IMR-90 (cell line): Measurements from ENCODE around the gene PRADC1. TPM values are rescaled to one million over a fixed set of nuclear protein-coding genes. Genes with fewer than 3 reads are reported as not detected.
A peak's percentile ranks its signal among the peaks of the same experiment; 100 is the strongest.

Experiments used
- ATAC-seq: fragments of 200-7000 bp; cut with Tn5 transposase; 2 replicates; pipeline ENCODE4 v1.9.1; 2020; ENCODE audit warnings: low read depth, mild to moderate bottlenecking, moderate library complexity
- BruUV-seq: library from RNA; stranded (reverse); fragments of 400-500 nt; replicated peaks from 2 replicates; lab custom pipeline; 2021; lab: Mats Ljungman, UMichigan
- CTCF ChIA-PET: fragments of 300-600 bp; formaldehyde crosslinking; extraction: SDS; loops from one replicate; lab custom pipeline; 2021; ENCODE audit warnings: antibody characterized with exemption; lab: Yijun Ruan, JAX
- POLR2A ChIA-PET: fragments of 300-600 bp; sonication (Branson Sonifier 250); formaldehyde crosslinking; loops from one replicate; lab custom pipeline; 2022; ENCODE audit warnings: antibody characterized with exemption; ENCODE audit not compliant: unreplicated experiment; lab: Charles Lee
- DNase-seq: peaks from one replicate; pipeline ENCODE4 v3.0.0; 2013
- H2AFZ ChIP-seq: replicated peaks from 2 replicates; pipeline ENCODE3; 2013; ENCODE audit warnings: low read length, mild to moderate bottlenecking; ENCODE audit not compliant: poor library complexity
- H2AK5ac ChIP-seq: 2 replicates; pipeline ENCODE4 v1.6.1; 2013; ENCODE audit warnings: low read depth, low read length, inconsistent platforms
- H2AK9ac ChIP-seq: replicated peaks from 2 replicates; pipeline ENCODE3; 2013; ENCODE audit warnings: mild to moderate bottlenecking, low read depth, low read length, moderate library complexity; ENCODE audit not compliant: poor library complexity
- H2BK120ac ChIP-seq: 2 replicates; pipeline ENCODE4 v1.6.1; 2013; ENCODE audit warnings: low read depth, low read length, inconsistent platforms
- H2BK15ac ChIP-seq: 3 replicates; pipeline ENCODE4 v1.6.1; 2013; ENCODE audit warnings: low read depth, low read length, inconsistent platforms
- H2BK20ac ChIP-seq: 2 replicates; pipeline ENCODE4 v1.6.1; 2013; ENCODE audit warnings: low read depth, mild to moderate bottlenecking, inconsistent platforms, low read length, moderate library complexity
- H2BK5ac ChIP-seq: 2 replicates; pipeline ENCODE4 v1.6.1; 2013; ENCODE audit warnings: mild to moderate bottlenecking, low read depth, low read length, inconsistent platforms; ENCODE audit not compliant: poor library complexity, severe bottlenecking
- H3K14ac ChIP-seq: replicated peaks from 2 replicates; pipeline ENCODE4 v1.6.1; 2013; ENCODE audit warnings: low read depth, low read length, inconsistent platforms
- H3K18ac ChIP-seq: 2 replicates; pipeline ENCODE4 v1.6.1; 2013; ENCODE audit warnings: low read depth, low read length, control low read depth
- H3K23ac ChIP-seq: 2 replicates; pipeline ENCODE4 v1.6.1; 2013; ENCODE audit warnings: low read depth, low read length, inconsistent platforms
- H3K27ac ChIP-seq: 2 replicates; pipeline ENCODE4 v1.5.1; 2013; ENCODE audit warnings: mild to moderate bottlenecking, control low read depth, low read length; ENCODE audit not compliant: insufficient read depth
- H3K27me3 ChIP-seq: 2 replicates; pipeline ENCODE4 v1.6.1; 2013; ENCODE audit warnings: low read length; ENCODE audit not compliant: control insufficient read depth, insufficient read depth
- H3K36me3 ChIP-seq: 2 replicates; pipeline ENCODE4 v1.6.1; 2013; ENCODE audit warnings: low read length, mixed read lengths; ENCODE audit not compliant: control insufficient read depth, insufficient read depth
- H3K4ac ChIP-seq: 2 replicates; pipeline ENCODE4 v1.6.1; 2013; ENCODE audit warnings: low read depth, low read length, inconsistent platforms
- H3K4me1 ChIP-seq: 2 replicates; pipeline ENCODE4 v1.6.1; 2013; ENCODE audit warnings: low read length, mixed read lengths; ENCODE audit not compliant: control insufficient read depth, insufficient read depth
- H3K4me2 ChIP-seq: 2 replicates; pipeline ENCODE4 v1.6.1; 2013; ENCODE audit warnings: low read depth, mild to moderate bottlenecking, control low read depth, low read length, moderate library complexity
- H3K4me3 ChIP-seq: 2 replicates; pipeline ENCODE4 v1.5.1; 2013; ENCODE audit warnings: low read depth, mild to moderate bottlenecking, control low read depth, low read length, moderate library complexity; ENCODE audit not compliant: insufficient read depth
- H3K56ac ChIP-seq: 2 replicates; pipeline ENCODE4 v1.6.1; 2013; ENCODE audit warnings: low read length, inconsistent platforms; ENCODE audit not compliant: insufficient read depth; ENCODE audit errors: extremely low read depth
- H3K79me1 ChIP-seq, 2 experiments: 2 replicates each; pipeline ENCODE4 v1.6.1; 2013; ENCODE audit warnings: low read length in 2 of 2, inconsistent platforms in 1 of 2, low read depth in 1 of 2
- H3K9ac ChIP-seq: 2 replicates; pipeline ENCODE4 v1.6.1; 2013; ENCODE audit warnings: low read depth, low read length, control low read depth
- H3K9me1 ChIP-seq: 2 replicates; pipeline ENCODE4 v1.6.1; 2013; ENCODE audit warnings: low read length, inconsistent platforms; ENCODE audit not compliant: insufficient read depth
- H3K9me3 ChIP-seq: 2 replicates; pipeline ENCODE4 v1.6.1; 2013; ENCODE audit warnings: low read length; ENCODE audit not compliant: control insufficient read depth, insufficient read depth
- H4K20me1 ChIP-seq: 2 replicates; pipeline ENCODE4 v1.6.1; 2013; ENCODE audit warnings: low read length, inconsistent platforms; ENCODE audit not compliant: insufficient read depth
- H4K5ac ChIP-seq: 2 replicates; pipeline ENCODE4 v1.6.1; 2013; ENCODE audit warnings: mild to moderate bottlenecking, low read depth, low read length, control low read depth
- H4K8ac ChIP-seq, 2 experiments: 2 replicates each; pipeline ENCODE4 v1.6.1; 2013; ENCODE audit warnings: low read depth in 2 of 2, low read length in 2 of 2, control low read depth in 1 of 2, inconsistent platforms in 1 of 2
- H4K91ac ChIP-seq: 2 replicates; pipeline ENCODE4 v1.6.1; 2013; ENCODE audit warnings: low read depth, low read length, inconsistent platforms; ENCODE audit not compliant: insufficient read depth
- CEBPB ChIP-seq: IDR thresholded peaks from 2 replicates; pipeline ENCODE4 v1.6.1; 2012; ENCODE audit warnings: low read depth, low read length, improper control_type of control experiment
- CHD1 ChIP-seq: IDR thresholded peaks from 2 replicates; pipeline ENCODE4 v1.6.1; 2012; ENCODE audit warnings: low read depth, low read length, improper control_type of control experiment
- MXI1 ChIP-seq: IDR thresholded peaks from 2 replicates; pipeline ENCODE4 v1.6.1; 2012; ENCODE audit warnings: low read depth, mild to moderate bottlenecking, low read length, moderate library complexity, borderline replicate concordance
- RCOR1 ChIP-seq: IDR thresholded peaks from 2 replicates; pipeline ENCODE4 v1.6.1; 2012; ENCODE audit warnings: mild to moderate bottlenecking, low read length, improper control_type of control experiment; ENCODE audit not compliant: insufficient replicate concordance
- WGBS, 2 experiments: methylation state at CpG; one replicate each; pipeline versions ENCODE4 v1.1.5 to v1.1.7; 2013; ENCODE audit warnings: missing lambda C conversion rate in 2 of 2; ENCODE audit not compliant: insufficient read length in 1 of 2; ENCODE audit errors: extremely low coverage in 2 of 2; 5-methylcytosine and 5-hydroxymethylcytosine counted together
- dilution Hi-C: fragments of 300-500 bp; cut with HindIII; formaldehyde crosslinking; loops from one replicate; pipeline ENCODE4 v1.14.3; 2018; ENCODE audit warnings: low sequenced_read_pairs; ENCODE audit not compliant: unreplicated experiment
- in situ Hi-C: fragments of 300-500 bp; cut with MboI; formaldehyde crosslinking; loops from 3 replicates; pipeline ENCODE4 v1.14.3; 2019; ENCODE audit warnings: low sequenced_read_pairs, inconsistent platforms, mixed read lengths
- intact Hi-C: fragments of 100-400 bp; cut with micrococcal nuclease; formaldehyde crosslinking; loops from 2 replicates; pipeline ENCODE4 v1.10.0; 2022
- polyA plus RNA-seq, 3 experiments: library from polyadenylated mRNA; depleted of rRNA; stranded (reverse); fragments of >200 nt; gene quantifications; 2 replicates each; pipeline ENCODE4 v1.2.3, GENCODE V29; 2012; ENCODE audit warnings: low replicate concordance in 1 of 3
- total RNA-seq: library from RNA; depleted of rRNA; stranded (reverse); fragments of >200 nt; gene quantifications from 2 replicates; pipeline ENCODE4 v1.2.3, GENCODE V29; 2012
- TF ChIP-seq, protein P1 (sequence below): conservative IDR thresholded peaks from 2 replicates; pipeline ENCODE4 v1.5.1; 2012; ENCODE audit warnings: mild to moderate bottlenecking, low read depth, low read length, improper control_type of control experiment

Gene PRADC1
- total and polyA plus RNA-seq, 2 of the 4 experiments (the other 2 are of a cell fraction) = 13.1 to 18.4 TPM

DNA sequence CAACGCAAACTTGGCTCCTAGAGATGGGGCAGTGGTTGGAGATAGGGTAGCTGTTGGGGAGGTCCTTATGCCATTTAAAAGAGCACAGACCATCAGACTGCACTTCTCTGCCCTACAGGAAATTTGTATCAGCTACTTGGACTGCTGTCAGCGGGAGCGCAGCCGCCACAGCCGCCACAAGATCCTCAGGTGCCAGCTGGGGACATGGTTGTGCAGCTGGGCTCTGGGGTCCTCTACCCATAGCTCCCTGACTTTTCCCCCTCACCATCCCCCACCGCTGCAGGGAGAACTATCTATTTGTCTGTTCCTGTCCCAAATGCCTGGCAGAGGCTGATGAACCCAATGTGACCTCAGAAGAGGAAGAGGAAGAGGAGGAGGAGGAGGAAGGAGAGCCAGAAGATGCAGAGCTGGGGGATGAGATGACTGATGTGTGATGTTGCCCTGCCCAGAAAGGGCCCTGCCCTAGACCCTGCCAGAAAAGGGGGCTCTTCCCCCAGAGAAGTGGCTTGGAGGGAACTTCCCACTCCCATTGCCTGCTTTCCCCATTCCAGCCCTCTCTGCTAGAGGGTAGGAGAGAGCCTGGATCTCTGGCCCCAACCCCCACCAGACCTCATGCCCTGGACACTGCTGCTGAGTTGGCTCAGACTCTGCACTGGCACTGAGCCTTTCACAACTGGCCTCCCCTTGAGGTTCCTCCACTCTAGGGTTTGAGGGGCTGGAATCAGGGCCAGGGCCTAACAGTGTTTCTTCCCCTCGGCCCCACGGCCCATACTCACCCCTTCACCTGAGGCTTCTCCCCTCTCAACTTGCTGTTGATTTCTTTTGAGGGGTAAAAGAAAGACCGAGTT is 7.3 kb downstream of the PRADC1 start:
- TF ChIP-seq RCOR1 = no peak
- TF ChIP-seq MXI1 = no peak
- TF ChIP-seq CHD1 = no peak
- TF ChIP-seq, protein P1, sequence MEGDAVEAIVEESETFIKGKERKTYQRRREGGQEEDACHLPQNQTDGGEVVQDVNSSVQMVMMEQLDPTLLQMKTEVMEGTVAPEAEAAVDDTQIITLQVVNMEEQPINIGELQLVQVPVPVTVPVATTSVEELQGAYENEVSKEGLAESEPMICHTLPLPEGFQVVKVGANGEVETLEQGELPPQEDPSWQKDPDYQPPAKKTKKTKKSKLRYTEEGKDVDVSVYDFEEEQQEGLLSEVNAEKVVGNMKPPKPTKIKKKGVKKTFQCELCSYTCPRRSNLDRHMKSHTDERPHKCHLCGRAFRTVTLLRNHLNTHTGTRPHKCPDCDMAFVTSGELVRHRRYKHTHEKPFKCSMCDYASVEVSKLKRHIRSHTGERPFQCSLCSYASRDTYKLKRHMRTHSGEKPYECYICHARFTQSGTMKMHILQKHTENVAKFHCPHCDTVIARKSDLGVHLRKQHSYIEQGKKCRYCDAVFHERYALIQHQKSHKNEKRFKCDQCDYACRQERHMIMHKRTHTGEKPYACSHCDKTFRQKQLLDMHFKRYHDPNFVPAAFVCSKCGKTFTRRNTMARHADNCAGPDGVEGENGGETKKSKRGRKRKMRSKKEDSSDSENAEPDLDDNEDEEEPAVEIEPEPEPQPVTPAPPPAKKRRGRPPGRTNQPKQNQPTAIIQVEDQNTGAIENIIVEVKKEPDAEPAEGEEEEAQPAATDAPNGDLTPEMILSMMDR = no peak
- no peak for TF ChIP-seq CEBPB
- CTCF ChIA-PET = interaction anchor here (0.8 kb wide), 1 partner anchor 13 kb away, joined by 3 read pairs; no protein-coding TSS in a partner anchor
- no peaks in the 10 kb centered on the region for H4K20me1 ChIP-seq

More for the DNA sequence above, 7.3 kb downstream of the PRADC1 start:
- H2BK120ac ChIP-seq = no peak overlapping the region
- no TSS peak for BruUV-seq
- in situ Hi-C loops = no loop called here
- H2AFZ ChIP-seq = no peak overlapping the region
- H2BK5ac ChIP-seq = no peak overlapping the region
- no peak overlapping the region for H2AK5ac ChIP-seq
- POLR2A ChIA-PET = no interaction called here
- no peak overlapping the region for H4K8ac ChIP-seq
- peaks cover 3% of the 10 kb centered on the region; the same call in 1 of the 2 replicates for H3K9me1 ChIP-seq
- no peaks in the 10 kb centered on the region for H3K4me1 ChIP-seq
- H3K4me3 ChIP-seq = no peak overlapping the region
- no peak overlapping the region for H3K14ac ChIP-seq
- no peak overlapping the region for H3K4ac ChIP-seq
- H3K27ac ChIP-seq = no peak overlapping the region
- H3K23ac ChIP-seq = no peak overlapping the region
- 94% methylated on average over 3 of the region's 9 CpGs; no CpG with 5 or more reads in 1 of the 2 experiments for WGBS, 2 experiments
- no peak overlapping the region for H3K56ac ChIP-seq
- no peaks in the 10 kb centered on the region for H3K9me3 ChIP-seq
- no peak overlapping the region for H2BK15ac ChIP-seq
- intact Hi-C loops = no loop called here
- no peak overlapping the region for H4K91ac ChIP-seq
- no peak overlapping the region for H3K9ac ChIP-seq
- no peaks in the 10 kb centered on the region for H3K27me3 ChIP-seq
- H3K18ac ChIP-seq = no peak overlapping the region
- ATAC-seq (no peak; the same call in 1 of the 2 replicates), DNase-seq (no peak)
- no peaks in the 10 kb centered on the region for H3K79me1 ChIP-seq
- H2BK20ac ChIP-seq = no peak overlapping the region
- H3K36me3 ChIP-seq = peaks cover 37% of the 10 kb centered on the region
- H4K5ac ChIP-seq = no peak overlapping the region
- H3K4me2 ChIP-seq = no peak overlapping the region
- dilution Hi-C loops = no loop called here
- H2AK9ac ChIP-seq = peak overlapping the region; percentile 34
